Nephron (organoid): Measurements from ENCODE around the gene LINS1.
A peak's percentile ranks its signal among the peaks of the same experiment; 100 is the strongest.

Experiments used
- H3K27ac Mint-ChIP-seq, 3 experiments: 2 replicates each; pipeline ENCODE4 v1.8.0; 2020; ENCODE audit warnings: mixed read lengths in 3 of 3, mild to moderate bottlenecking in 2 of 3, moderate library complexity in 1 of 3
- H3K27me3 Mint-ChIP-seq: 2 replicates; pipeline ENCODE4 v1.8.0; 2021; ENCODE audit warnings: low read depth, mild to moderate bottlenecking, moderate library complexity, mixed read lengths
- H3K36me3 Mint-ChIP-seq: 2 replicates; pipeline ENCODE4 v1.8.0; 2020; ENCODE audit warnings: low read depth, mixed read lengths
- H3K4me1 Mint-ChIP-seq: 2 replicates; pipeline ENCODE4 v1.8.0; 2020; ENCODE audit warnings: mixed read lengths
- H3K4me3 Mint-ChIP-seq, 3 experiments: 2 replicates each; pipeline ENCODE4 v1.8.0; 2020; ENCODE audit warnings: mild to moderate bottlenecking in 3 of 3, mixed read lengths in 3 of 3, moderate library complexity in 2 of 3
- H3K9me3 Mint-ChIP-seq: 2 replicates; pipeline ENCODE4 v1.8.0; 2020; ENCODE audit warnings: mixed read lengths
- CTCF ChIP-seq, 3 experiments: fragments of 200-600 bp; sonication (generic); IDR thresholded peaks; one replicate each; pipeline ENCODE4 v1.5.0; 2021; ENCODE audit warnings: antibody characterized with exemption in 3 of 3; ENCODE audit not compliant: unreplicated experiment in 3 of 3

LINS1 gene

GRCh38 chr15:100572362-100572983 is 29.5 kb downstream of the LINS1 start:
- Mint-ChIP-seq H3K36me3 (peaks cover 39% of the 10 kb centered on the region), H3K4me1 (no peaks in the 10 kb centered on the region), H3K4me3 (no peak overlapping the region), H3K27me3 (no peaks in the 10 kb centered on the region), H3K9me3 (peaks cover 2% of the 10 kb centered on the region), H3K27ac (no peak overlapping the region)
- peak; percentile 40 to 63 (median 52) for TF ChIP-seq CTCF (IDR thresholded peaks at IDR 0.05; ENCODE audit: unreplicated experiment in 3 of 3)

- Mint-ChIP-seq H3K4me1 (no peaks in the 10 kb centered on the region), H3K27me3 (no peaks in the 10 kb centered on the region), H3K36me3 (peaks cover 33% of the 10 kb centered on the region), H3K4me3 (no peak overlapping the region), H3K9me3 (peaks cover 2% of the 10 kb centered on the region), H3K27ac (no peak overlapping the region)
- no peak for TF ChIP-seq CTCF (IDR thresholded peaks at IDR 0.05; ENCODE audit: unreplicated experiment in 3 of 3)
Measured at GRCh38 chr15:100571592-100572167, 30.3 kb downstream of the LINS1 start.

GRCh38 chr15:100570735-100571313 is 31.2 kb downstream of the LINS1 start:
- H3K4me1 Mint-ChIP-seq: no peaks in the 10 kb centered on the region
- H3K27me3 Mint-ChIP-seq: no peaks in the 10 kb centered on the region
- no peak overlapping the region for H3K27ac Mint-ChIP-seq
- peaks cover 24% of the 10 kb centered on the region for H3K36me3 Mint-ChIP-seq
- no peaks in the 10 kb centered on the region for H3K9me3 Mint-ChIP-seq
- no peak for TF ChIP-seq CTCF (IDR thresholded peaks at IDR 0.05; ENCODE audit: unreplicated experiment in 3 of 3)
- no peak overlapping the region for H3K4me3 Mint-ChIP-seq

GRCh38 chr15:100570275-100570674 is 31.7 kb downstream of the LINS1 start:
- TF ChIP-seq CTCF (IDR thresholded peaks at IDR 0.05; ENCODE audit: unreplicated experiment in 3 of 3): no peak
- Mint-ChIP-seq H3K4me1 (no peaks in the 10 kb centered on the region), H3K9me3 (no peaks in the 10 kb centered on the region), H3K27ac (no peak overlapping the region), H3K36me3 (peaks cover 22% of the 10 kb centered on the region), H3K4me3 (no peak overlapping the region), H3K27me3 (no peaks in the 10 kb centered on the region)

GRCh38 chr15:100569391-100569790 is 32.6 kb downstream of the LINS1 start:
- H3K27ac Mint-ChIP-seq: no peak overlapping the region
- peaks cover 22% of the 10 kb centered on the region for H3K36me3 Mint-ChIP-seq
- no peaks in the 10 kb centered on the region for H3K9me3 Mint-ChIP-seq
- no peaks in the 10 kb centered on the region for H3K27me3 Mint-ChIP-seq
- no peak for TF ChIP-seq CTCF (IDR thresholded peaks at IDR 0.05; ENCODE audit: unreplicated experiment in 3 of 3)
- H3K4me1 Mint-ChIP-seq: no peaks in the 10 kb centered on the region
- H3K4me3 Mint-ChIP-seq: no peak overlapping the region
